SU-DHL-6 (cell line): ENCODE results near the gene CEBPZOS.

Experiments
- H2AFZ ChIP-seq: fragments of 200-600 bp; sonication (generic); 2 replicates; pipeline ENCODE4 v1.6.1; 2014; ENCODE audit warnings: low read depth, mild to moderate bottlenecking, moderate library complexity, mixed read lengths, antibody characterized with exemption, low read length; ENCODE audit not compliant: severe bottlenecking
- H3F3A ChIP-seq: fragments of 200-600 bp; shearing (Covaris generic); 2 replicates; pipeline ENCODE4 v1.6.0; 2016; ENCODE audit warnings: antibody characterized with exemption, mild to moderate bottlenecking; ENCODE audit not compliant: insufficient read depth
- H3K27ac ChIP-seq: fragments of 200-600 bp; sonication (generic); 2 replicates; pipeline ENCODE4 v1.5.1; 2016; ENCODE audit warnings: low read depth, mild to moderate bottlenecking, low read length, moderate library complexity, mixed read lengths
- H3K27me3 ChIP-seq: fragments of 200-600 bp; sonication (generic), shearing (Covaris generic); 2 replicates; pipeline ENCODE4 v1.6.0; 2014; ENCODE audit warnings: mild to moderate bottlenecking, low read length
- H3K36me3 ChIP-seq: fragments of 200-600 bp; sonication (generic); 2 replicates; pipeline ENCODE4 v1.6.1; 2014; ENCODE audit warnings: mild to moderate bottlenecking, low read length, mixed read lengths
- H3K4me2 ChIP-seq: fragments of 300-600, 200-600 bp; shearing (Covaris generic), sonication (generic); 2 replicates; pipeline ENCODE4 v1.6.0; 2014; ENCODE audit warnings: low read length, low read depth, mild to moderate bottlenecking; ENCODE audit not compliant: poor library complexity, severe bottlenecking
- H3K4me3 ChIP-seq: fragments of 200-600 bp; sonication (generic); 2 replicates; pipeline ENCODE4 v1.5.1; 2014; ENCODE audit warnings: antibody characterized with exemption, low read length, mild to moderate bottlenecking, mixed read lengths; ENCODE audit not compliant: insufficient read depth, poor library complexity, severe bottlenecking
- H3K79me2 ChIP-seq: fragments of 200-600 bp; sonication (generic); 2 replicates; pipeline ENCODE4 v1.6.1; 2014; ENCODE audit warnings: mild to moderate bottlenecking, low read length, moderate library complexity; ENCODE audit not compliant: insufficient read depth
- H3K9ac ChIP-seq: fragments of 200-600 bp; sonication (generic); 2 replicates; pipeline ENCODE4 v1.7.0; 2014; ENCODE audit warnings: mild to moderate bottlenecking, low read length
- H3K9me2 ChIP-seq: fragments of 200-600 bp; sonication (generic); replicated peaks from 2 replicates; pipeline ENCODE4 v1.6.1; 2014; ENCODE audit warnings: low read length; ENCODE audit not compliant: insufficient read depth
- H3K9me3 ChIP-seq: fragments of 200-600 bp; sonication (generic); 2 replicates; pipeline ENCODE4 v1.6.1; 2014; ENCODE audit warnings: low read length, mixed read lengths; ENCODE audit not compliant: insufficient read depth
- H4K20me1 ChIP-seq: fragments of 200-600 bp; sonication (generic); 2 replicates; pipeline ENCODE4 v1.6.1; 2014; ENCODE audit warnings: low read depth, mild to moderate bottlenecking, antibody characterized with exemption, low read length, moderate library complexity, mixed read lengths
- EZH2phosphoT487 ChIP-seq: fragments of 200-600 bp; sonication (generic), shearing (Covaris generic); conservative IDR thresholded peaks from 2 replicates; pipeline ENCODE4 v1.6.1; 2018; ENCODE audit warnings: mild to moderate bottlenecking, antibody characterized with exemption, low read length, moderate library complexity, mixed read lengths
- TF ChIP-seq, protein P1 (sequence below): fragments of 200-600 bp; sonication (generic); IDR thresholded peaks from one replicate; pipeline ENCODE4 v1.5.1; 2017; ENCODE audit warnings: antibody characterized with exemption, mild to moderate bottlenecking, low read length, moderate library complexity; ENCODE audit not compliant: insufficient read depth, poor library complexity, severe bottlenecking

Gene CEBPZOS

DNA sequence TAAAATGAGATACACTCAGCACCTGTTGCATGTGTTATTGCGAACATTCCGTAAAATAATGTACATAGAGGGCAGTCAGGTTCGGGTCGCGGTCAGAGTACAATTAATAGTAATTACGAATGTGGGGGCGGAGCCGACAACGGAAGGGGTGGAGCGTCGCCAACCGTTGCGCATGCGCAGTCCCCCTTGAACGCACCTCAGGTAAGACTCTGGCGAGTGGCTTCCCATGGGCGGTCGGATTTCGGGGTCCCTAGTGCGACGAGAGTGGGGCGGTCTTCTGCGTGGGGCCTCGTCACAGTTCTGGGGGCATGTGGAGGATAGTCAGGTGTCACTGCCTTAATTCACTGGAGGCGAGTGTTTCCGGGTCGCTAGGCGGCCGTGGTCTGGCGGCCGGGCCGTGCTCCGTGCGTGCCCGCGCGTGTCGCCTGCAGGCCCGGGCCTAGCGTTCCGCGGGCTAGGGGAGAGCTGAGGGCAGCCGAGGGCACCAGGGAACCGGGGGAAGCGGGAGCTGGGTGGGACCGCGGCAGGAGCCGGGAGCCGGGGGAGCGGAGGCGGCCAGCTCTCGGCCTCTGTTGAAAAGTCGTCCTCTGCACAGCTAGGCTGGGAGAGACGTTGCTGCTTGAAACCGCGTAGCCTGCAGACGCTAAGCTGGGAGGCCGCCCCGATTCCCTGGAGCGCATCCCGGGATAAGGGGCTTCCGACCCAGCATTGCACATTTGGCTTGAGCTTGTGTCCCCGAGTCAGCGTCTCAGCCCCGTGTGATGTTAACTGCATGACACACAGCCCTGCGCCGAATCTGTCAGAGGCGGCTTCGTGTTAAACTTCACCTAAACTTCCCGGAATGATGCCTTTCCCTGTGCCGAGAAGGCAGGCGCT lies at the start of gene CEBPZOS:
CEBPZOS (plus strand) TSS at position 177 of the 876 bp plus-strand sequence. CDS start 3,209 bp downstream, outside the sequence.
- Histone ChIP-seq H3K4me2 (peak within 1 kb of the TSS; percentile 95), H3K9me2 (no peaks in the 10 kb centered on the region), H3K9me3 (no peaks in the 10 kb centered on the region), H3F3A (peaks cover 31% of the 10 kb centered on the region), H3K27ac (peak within 1 kb of the TSS; percentile 81), H3K36me3 (peaks cover 13% of the 10 kb centered on the region; the same call in 1 of the 2 replicates), H3K79me2 (peaks cover 43% of the 10 kb centered on the region), H3K27me3 (no peaks in the 10 kb centered on the region), H3K9ac (peak within 1 kb of the TSS; percentile 82), H4K20me1 (no peaks in the 10 kb centered on the region), H2AFZ (peak within 1 kb of the TSS; percentile 81), H3K4me3 (peak within 1 kb of the TSS; percentile 81)
- TF ChIP-seq, protein P1, sequence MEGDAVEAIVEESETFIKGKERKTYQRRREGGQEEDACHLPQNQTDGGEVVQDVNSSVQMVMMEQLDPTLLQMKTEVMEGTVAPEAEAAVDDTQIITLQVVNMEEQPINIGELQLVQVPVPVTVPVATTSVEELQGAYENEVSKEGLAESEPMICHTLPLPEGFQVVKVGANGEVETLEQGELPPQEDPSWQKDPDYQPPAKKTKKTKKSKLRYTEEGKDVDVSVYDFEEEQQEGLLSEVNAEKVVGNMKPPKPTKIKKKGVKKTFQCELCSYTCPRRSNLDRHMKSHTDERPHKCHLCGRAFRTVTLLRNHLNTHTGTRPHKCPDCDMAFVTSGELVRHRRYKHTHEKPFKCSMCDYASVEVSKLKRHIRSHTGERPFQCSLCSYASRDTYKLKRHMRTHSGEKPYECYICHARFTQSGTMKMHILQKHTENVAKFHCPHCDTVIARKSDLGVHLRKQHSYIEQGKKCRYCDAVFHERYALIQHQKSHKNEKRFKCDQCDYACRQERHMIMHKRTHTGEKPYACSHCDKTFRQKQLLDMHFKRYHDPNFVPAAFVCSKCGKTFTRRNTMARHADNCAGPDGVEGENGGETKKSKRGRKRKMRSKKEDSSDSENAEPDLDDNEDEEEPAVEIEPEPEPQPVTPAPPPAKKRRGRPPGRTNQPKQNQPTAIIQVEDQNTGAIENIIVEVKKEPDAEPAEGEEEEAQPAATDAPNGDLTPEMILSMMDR: no peak
- TF ChIP-seq EZH2phosphoT487: no peak

DNA sequence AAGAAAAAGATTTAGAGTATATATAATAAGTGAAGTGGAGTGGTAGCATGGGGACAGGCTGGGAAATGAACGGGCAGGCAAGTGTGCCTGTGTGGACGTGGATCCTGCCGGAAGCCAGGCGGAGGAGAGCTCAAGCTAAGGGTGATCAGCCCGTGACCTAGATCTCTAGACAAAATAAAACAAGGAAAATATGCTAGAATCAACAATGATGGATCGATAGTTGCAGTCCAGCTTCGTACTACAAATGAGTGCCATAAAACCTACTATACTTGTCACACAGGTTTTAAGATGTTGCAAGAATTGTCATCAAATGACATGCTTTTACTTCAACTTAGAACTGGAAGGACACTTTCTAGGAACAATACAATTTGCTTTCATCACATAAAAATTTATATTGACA lies 48.0 kb upstream of the CEBPZOS start:
- Histone ChIP-seq H3K9ac (no peak overlapping the region), H3K4me3 (no peak overlapping the region), H3F3A (no peaks in the 10 kb centered on the region), H3K27me3 (no peaks in the 10 kb centered on the region), H4K20me1 (no peaks in the 10 kb centered on the region), H3K27ac (no peak overlapping the region), H3K4me2 (no peak overlapping the region), H3K36me3 (no peaks in the 10 kb centered on the region), H3K9me2 (no peaks in the 10 kb centered on the region), H3K9me3 (no peaks in the 10 kb centered on the region), H2AFZ (no peak overlapping the region), H3K79me2 (no peaks in the 10 kb centered on the region)
- TF ChIP-seq, protein P1: no peak
- TF ChIP-seq EZH2phosphoT487: no peak

DNA sequence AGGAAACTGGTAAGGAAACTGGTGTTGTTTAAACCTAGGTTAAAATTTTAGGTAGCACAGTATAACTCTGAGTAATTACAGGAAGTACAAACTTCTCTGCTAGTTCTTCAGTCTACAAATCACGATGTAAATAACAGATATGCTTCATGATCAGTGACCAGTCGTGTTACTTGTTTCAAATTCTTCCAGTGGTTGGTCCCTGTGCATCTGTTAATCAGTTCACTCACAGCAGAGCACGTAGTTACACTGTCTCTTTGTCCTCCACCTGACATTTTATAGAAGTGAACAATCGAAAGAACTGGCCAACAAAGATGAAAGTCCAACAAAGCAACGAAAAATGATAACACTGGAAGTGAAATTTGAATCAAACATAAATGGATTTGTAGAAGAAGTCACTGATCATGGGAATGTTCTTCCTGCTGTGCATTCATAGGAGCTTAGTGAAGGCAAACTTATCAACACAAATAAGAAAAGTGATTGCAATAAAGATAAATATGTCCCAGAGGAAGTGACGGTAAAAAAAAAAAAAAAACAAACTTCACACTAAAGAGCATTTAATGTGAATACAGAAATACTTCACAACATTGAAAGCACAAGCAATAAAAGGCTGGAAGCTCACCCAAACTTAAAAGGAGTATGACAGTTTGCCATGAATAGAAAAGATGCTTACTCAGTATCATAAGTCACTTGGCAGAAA lies 46.5 kb upstream of the CEBPZOS start:
- H2AFZ ChIP-seq: no peak overlapping the region
- H3K4me3 ChIP-seq: no peak overlapping the region
- no peak overlapping the region for H3K27ac ChIP-seq
- no peak overlapping the region for H3K4me2 ChIP-seq
- H3K9me3 ChIP-seq: no peaks in the 10 kb centered on the region
- H3K36me3 ChIP-seq: no peaks in the 10 kb centered on the region
- H3K9me2 ChIP-seq: no peaks in the 10 kb centered on the region
- H3K9ac ChIP-seq: no peak overlapping the region
- H3K27me3 ChIP-seq: no peaks in the 10 kb centered on the region
- H3F3A ChIP-seq: no peaks in the 10 kb centered on the region
- no peaks in the 10 kb centered on the region for H4K20me1 ChIP-seq
- no peaks in the 10 kb centered on the region for H3K79me2 ChIP-seq
- TF ChIP-seq, protein P1: no peak
- TF ChIP-seq EZH2phosphoT487: no peak
